HepG2 (cell line): ENCODE measurements around the gene FADD. TPM values are rescaled to one million over a fixed set of nuclear protein-coding genes. Genes with fewer than 3 reads are reported as not detected.

Source experiments
- ATAC-seq: fragments of 200-7000 bp; cut with Tn5 transposase; 3 replicates; pipeline ENCODE4 v1.9.1; 2020; ENCODE audit warnings: mild to moderate bottlenecking, moderate library complexity
- BruUV-seq: library from RNA; stranded (reverse); fragments of 400-500 nt; replicated peaks from 2 replicates; lab custom pipeline; 2021; lab: Mats Ljungman, UMichigan
- CTCF ChIA-PET: fragments of 300-600 bp; formaldehyde crosslinking; extraction: SDS; loops from one replicate; lab custom pipeline; 2021; ENCODE audit warnings: low total read pairs, inconsistent platforms, low intra/inter-chr PET ratio; lab: Yijun Ruan, JAX
- POLR2A ChIA-PET: fragments of 350-600 bp; sonication (Branson Sonifier 250); formaldehyde crosslinking; loops from one replicate; lab custom pipeline; 2020; ENCODE audit warnings: antibody characterized with exemption, inconsistent platforms; lab: Yijun Ruan, JAX
- DNase-seq: peaks from one replicate; pipeline ENCODE4 v3.0.0-alpha.2; 2015; ENCODE audit warnings: low spot score
- FAIRE-seq: peaks from 3 replicates; lab custom pipeline; 2011; peaks lifted over from hg19 to GRCh38; lab: Jason Lieb, UNC
- H2AFZ ChIP-seq: one replicate; pipeline ENCODE4 v1.6.1; 2011; ENCODE audit warnings: low read length, inconsistent platforms
- H3K27ac ChIP-seq: fragments of 300-600 bp; 3 replicates; pipeline ENCODE4 v1.8.0; 2011; ENCODE audit warnings: mixed run types, mild to moderate bottlenecking, mixed read lengths, low read length, inconsistent platforms; ENCODE audit not compliant: insufficient read depth; ENCODE audit errors: extremely low read length
- H3K27me3 ChIP-seq, 2 experiments: fragments of 200-600 bp in 1 of 2; 2 replicates in 1 of 2; 3 replicates in 1 of 2; pipeline versions ENCODE4 v1.6.0 to v1.8.0; 2011; ENCODE audit warnings: low read length in 2 of 2, mild to moderate bottlenecking in 2 of 2, moderate library complexity in 2 of 2, inconsistent platforms in 1 of 2; ENCODE audit not compliant: insufficient read depth in 2 of 2, control insufficient read depth in 1 of 2
- H3K36me3 ChIP-seq, 2 experiments: fragments of 200-600 bp in 1 of 2; replicated peaks in 1 of 2; 2 replicates in 1 of 2; 3 replicates in 1 of 2; pipeline versions ENCODE4 v1.5.1 to v1.8.0; 2011; ENCODE audit warnings: low read length in 2 of 2, inconsistent platforms in 1 of 2; ENCODE audit not compliant: insufficient read depth in 2 of 2, control insufficient read depth in 1 of 2
- H3K4me1 ChIP-seq: 2 replicates; pipeline ENCODE4 v1.5.1; 2012; ENCODE audit warnings: low read length, inconsistent platforms; ENCODE audit not compliant: insufficient read depth
- H3K4me2 ChIP-seq: 2 replicates; pipeline ENCODE4 v1.6.0; 2011; ENCODE audit warnings: low read depth, low read length, inconsistent platforms
- H3K4me3 ChIP-seq, 3 experiments: fragments of 200-600 bp in 1 of 3; sonication (generic), shearing (Covaris generic) in 1 of 3; replicated peaks in 1 of 3; 2 replicates each; pipeline ENCODE4 v1.5.1; 2011 to 2016; ENCODE audit warnings: low read length in 3 of 3, inconsistent platforms in 2 of 3, low read depth in 2 of 3, mild to moderate bottlenecking in 2 of 3, control low read depth in 1 of 3, mixed read lengths in 1 of 3; ENCODE audit not compliant: insufficient read depth in 1 of 3
- H3K79me2 ChIP-seq: one replicate; pipeline ENCODE4 v1.6.1; 2011; ENCODE audit warnings: low read length, inconsistent platforms; ENCODE audit not compliant: insufficient read depth
- H3K9ac ChIP-seq: 2 replicates; pipeline ENCODE4 v1.6.0; 2011; ENCODE audit warnings: mild to moderate bottlenecking, low read depth, low read length, inconsistent platforms; ENCODE audit not compliant: insufficient read depth
- H3K9me3 ChIP-seq: 2 replicates; pipeline ENCODE4 v1.5.1; 2012; ENCODE audit warnings: mild to moderate bottlenecking, low read length
- H4K20me1 ChIP-seq: 2 replicates; pipeline ENCODE4 v1.6.0; 2011; ENCODE audit warnings: inconsistent platforms, mild to moderate bottlenecking, low read length, moderate library complexity; ENCODE audit not compliant: insufficient read depth
- ARID2 ChIP-seq: sonication (generic); formaldehyde crosslinking; IDR thresholded peaks from 2 replicates; pipeline ENCODE4 v1.8.1; 2022; ENCODE audit warnings: mild to moderate bottlenecking, missing genetic modification reagents, borderline replicate concordance
- CREM ChIP-seq, 2 experiments: sonication (generic) in 1 of 2; formaldehyde crosslinking in 1 of 2; IDR thresholded peaks; 2 replicates each; pipeline versions ENCODE4 v1.4.0 to v1.6.1; 2016 to 2020; ENCODE audit warnings: antibody characterized with exemption in 1 of 2, mild to moderate bottlenecking in 1 of 2, missing genetic modification reagents in 1 of 2
- ELK4 ChIP-seq: sonication (generic); formaldehyde crosslinking; IDR thresholded peaks from 2 replicates; pipeline ENCODE4 v1.9.0; 2021; ENCODE audit warnings: missing genetic modification reagents, borderline replicate concordance
- HMGXB4 ChIP-seq, 2 experiments: sonication (generic) in 1 of 2; formaldehyde crosslinking in 1 of 2; IDR thresholded peaks; 2 replicates each; pipeline versions ENCODE4 v1.4.0 to v1.6.1; 2018 to 2020; ENCODE audit warnings: missing genetic modification reagents in 2 of 2, borderline replicate concordance in 1 of 2, low read depth in 1 of 2, mild to moderate bottlenecking in 1 of 2, missing biosample characterization in 1 of 2
- SRF ChIP-seq: IDR thresholded peaks from 2 replicates; pipeline ENCODE4 v1.6.1; 2011; ENCODE audit warnings: mild to moderate bottlenecking, low read depth, low read length, moderate library complexity
- ZBTB40 ChIP-seq, 2 experiments: fragments of 450-650 bp in 1 of 2; sonication (generic) in 1 of 2; formaldehyde crosslinking in 1 of 2; IDR thresholded peaks; 2 replicates each; pipeline versions ENCODE4 v1.6.1 to v1.8.0; 2016 to 2022; ENCODE audit warnings: antibody characterized with exemption in 1 of 2, mild to moderate bottlenecking in 1 of 2, missing genetic modification reagents in 1 of 2
- ZNF33A ChIP-seq: sonication (generic); formaldehyde crosslinking; IDR thresholded peaks from 2 replicates; pipeline ENCODE4 v1.5.1; 2020; ENCODE audit warnings: missing genetic modification reagents, mild to moderate bottlenecking, moderate library complexity, borderline replicate concordance
- ZNF34 ChIP-seq: sonication (generic); formaldehyde crosslinking; IDR thresholded peaks from 2 replicates; pipeline ENCODE4 v1.4.0; 2020; ENCODE audit warnings: mild to moderate bottlenecking, missing genetic modification reagents, borderline replicate concordance
- WGBS: methylation state at CpG from one replicate; pipeline ENCODE4 v1.1.6; 2017; ENCODE audit warnings: low lambda C conversion rate; 5-methylcytosine and 5-hydroxymethylcytosine counted together
- in situ Hi-C: cut with HindIII; loops from 2 replicates; pipeline ENCODE4 v1.10.0; 2017; ENCODE audit warnings: low pct_unique_long_range_greater_than_20kb; ENCODE audit not compliant: extremely low pct_ligation_motif_present
- intact Hi-C: fragments of 100-400 bp; cut with micrococcal nuclease; formaldehyde crosslinking; loops from one replicate; pipeline ENCODE4 v1.10.0; 2022; ENCODE audit not compliant: unreplicated experiment
- polyA plus RNA-seq, 8 experiments: library from polyadenylated mRNA; depleted of rRNA in 3 of 8; stranded (reverse) in 7 of 8; unstranded in 1 of 8; fragments of >200 nt; fragmentation: Illumina TruSeq in 4 of 8; extraction: Trizol in 4 of 8; gene quantifications; 2 replicates each; pipeline versions ENCODE4 v1.2.1 to v1.2.3, GENCODE V29; 2011 to 2016; ENCODE audit warnings: low read depth in 4 of 8, missing spikeins in 1 of 8, mixed read lengths in 1 of 8; ENCODE audit not compliant: insufficient read depth in 1 of 8
- total RNA-seq, 5 experiments: library from RNA; depleted of rRNA; stranded (reverse); fragments of >200 nt; fragmentation: Illumina TruSeq; extraction: Trizol; gene quantifications; 2 replicates each; pipeline ENCODE4 v1.2.3, GENCODE V29; 2016; ENCODE audit warnings: low read depth in 1 of 5

The FADD gene
- total and polyA plus RNA-seq, 2 of the 13 experiments (the other 11 are each of a cell fraction or from before 2014, with no cell fraction given), result 14.2 to 22.2 TPM

- no peak overlapping the region for H3K27ac ChIP-seq
- DNase-seq (no peak), ATAC-seq (no peak), FAIRE-seq (no peak)
- no peak overlapping the region for H3K4me2 ChIP-seq
- no peak overlapping the region for H2AFZ ChIP-seq
- no peaks in the 10 kb centered on the region for H3K79me2 ChIP-seq
- no TSS peak for BruUV-seq
- WGBS, result 3% methylated on average over 8 of the region's 10 CpGs
- CTCF ChIA-PET, result no interaction called here
- TF ChIP-seq ELK4 (CRISPR knock-in tag) (no peak), SRF (no peak), ZNF34 (CRISPR knock-in tag) (no peak), HMGXB4 (CRISPR knock-in tag; IDR thresholded peaks at IDR 0.05; ENCODE audit: borderline replicate concordance in 1 of 2, low read depth in 1 of 2) (no peak), ARID2 (CRISPR knock-in tag) (no peak), ZNF33A (CRISPR knock-in tag) (no peak), ZBTB40 (IDR thresholded peaks at IDR 0.05) (no peak), ZBTB40 (CRISPR knock-in tag; IDR thresholded peaks at IDR 0.05) (no peak), CREM (IDR thresholded peaks at IDR 0.05) (no peak), CREM (CRISPR knock-in tag; IDR thresholded peaks at IDR 0.05) (no peak)
- TF ChIP-seq, all 625 proteins: peak for 0
- intact Hi-C loops (no loop called here), in situ Hi-C loops (no loop called here)
- no peaks in the 10 kb centered on the region for H3K9me3 ChIP-seq
- no peaks in the 10 kb centered on the region for H3K36me3 ChIP-seq
- no peaks in the 10 kb centered on the region for H3K4me1 ChIP-seq
- POLR2A ChIA-PET, result no interaction called here
- H4K20me1 ChIP-seq, result no peaks in the 10 kb centered on the region; the same call in 1 of the 2 replicates
- no peak overlapping the region for H3K4me3 ChIP-seq
- peaks cover 10 to 64% of the 10 kb centered on the region in 2 experiments; a peak in 4 of 5 replicates for H3K27me3 ChIP-seq
- H3K9ac ChIP-seq, result no peak overlapping the region
Observed at GRCh38 chr11:70186936-70187335, 16.2 kb upstream of the FADD start.
